Measurements from ENCODE around the gene CCER1. TPM values are rescaled to one million over a fixed set of nuclear protein-coding genes. Genes with fewer than 3 reads are reported as not detected.
"Not testable (repeated sequence)": the region's sequence is repeated elsewhere in the genome, so short reads cannot be mapped to it uniquely, and the experiment has no call there.

CCER1 gene
- total RNA-seq, 4 donors from 2014 or later = not detected

GRCh38 chr12:90991952-90992465, 37.0 kb upstream of the CCER1 start:
- intact Hi-C loops (cut with DNase I; ENCODE audit: low total_unique reads) = no loop called here
- no peak overlapping the region for H3K4me3 ChIP-seq (ENCODE audit: low read depth, poor library complexity, severe bottlenecking)
- no peak for DNase-seq (ENCODE audit: low spot score in 2 of 2)
- TF ChIP-seq POLR2A (IDR thresholded peaks at IDR 0.05) = no peak
- TF ChIP-seq CTCF (IDR thresholded peaks at IDR 0.05) = no peak
- WGBS, 2 donors = 82 to 89% methylated on average over 3 of the region's 3 CpGs

GRCh38 chr12:90990611-90991010, 35.6 kb upstream of the CCER1 start:
- DNase-seq (ENCODE audit: low spot score in 2 of 2) = no peak
- intact Hi-C loops (cut with DNase I; ENCODE audit: low total_unique reads) = no loop called here
- no peak overlapping the region for H3K4me3 ChIP-seq (ENCODE audit: low read depth, poor library complexity, severe bottlenecking)
- 39% methylated on average over 3 of the region's 3 CpGs for WGBS, 2 donors
- TF ChIP-seq CTCF (IDR thresholded peaks at IDR 0.05) = no peak
- no peak for TF ChIP-seq POLR2A (IDR thresholded peaks at IDR 0.05)

GRCh38 chr12:90989686-90990111, 34.7 kb upstream of the CCER1 start:
- H3K4me3 ChIP-seq (ENCODE audit: low read depth, poor library complexity, severe bottlenecking) = no peak overlapping the region
- intact Hi-C loops (cut with DNase I; ENCODE audit: low total_unique reads) = no loop called here
- DNase-seq (ENCODE audit: low spot score in 2 of 2) = no peak
- no peak for TF ChIP-seq CTCF (IDR thresholded peaks at IDR 0.05)
- no peak for TF ChIP-seq POLR2A (IDR thresholded peaks at IDR 0.05)
- 77 to 81% methylated on average over 1 of the region's 1 CpG for WGBS, 2 donors

- TF ChIP-seq POLR2A (IDR thresholded peaks at IDR 0.05) = no peak
- no peak for TF ChIP-seq CTCF (IDR thresholded peaks at IDR 0.05)
- intact Hi-C loops (cut with DNase I; ENCODE audit: low total_unique reads) = no loop called here
- DNase-seq (ENCODE audit: low spot score in 2 of 2) = no peak
- H3K4me3 ChIP-seq (ENCODE audit: low read depth, poor library complexity, severe bottlenecking) = no peak overlapping the region
- 84 to 92% methylated on average over 1 of the region's 1 CpG for WGBS, 2 donors
Measured at GRCh38 chr12:90987520-90987919, 32.5 kb upstream of the CCER1 start.

GRCh38 chr12:90987101-90987500, 32.1 kb upstream of the CCER1 start:
- intact Hi-C loops (cut with DNase I; ENCODE audit: low total_unique reads) = no loop called here
- no peak for DNase-seq (ENCODE audit: low spot score in 2 of 2)
- 89 to 95% methylated on average over 1 of the region's 1 CpG for WGBS, 2 donors
- H3K4me3 ChIP-seq (ENCODE audit: low read depth, poor library complexity, severe bottlenecking) = no peak overlapping the region
- no peak for TF ChIP-seq CTCF (IDR thresholded peaks at IDR 0.05)
- no peak for TF ChIP-seq POLR2A (IDR thresholded peaks at IDR 0.05)

- H3K4me3 ChIP-seq (ENCODE audit: low read depth, poor library complexity, severe bottlenecking); intact Hi-C loops (cut with DNase I; ENCODE audit: low total_unique reads); DNase-seq (ENCODE audit: low spot score in 2 of 2): not testable (repeated sequence)
- WGBS, 2 donors = 86 to 91% methylated on average over 3 of the region's 3 CpGs
Measured at GRCh38 chr12:90985331-90985730, 30.4 kb upstream of the CCER1 start.

Measured in lower leg skin (tissue), 4 donors.